Measurements from ENCODE around the gene AKAP13.
"Not testable (repeated sequence)": the region's sequence is repeated elsewhere in the genome, so short reads cannot be mapped to it uniquely, and the experiment has no call there.

AKAP13 gene

GRCh38 chr15:85380217-85380811 is at the start of gene AKAP13:
Gene AKAP13, plus strand, starts transcription at chr15:85380603. Its CDS starts 105,118 bp downstream, at chr15:85485721.
- in situ Hi-C loops (cut with MboI; ENCODE audit: low pct_unique_long_range_greater_than_20kb, low sequenced_read_pairs): no loop called here

DNA sequence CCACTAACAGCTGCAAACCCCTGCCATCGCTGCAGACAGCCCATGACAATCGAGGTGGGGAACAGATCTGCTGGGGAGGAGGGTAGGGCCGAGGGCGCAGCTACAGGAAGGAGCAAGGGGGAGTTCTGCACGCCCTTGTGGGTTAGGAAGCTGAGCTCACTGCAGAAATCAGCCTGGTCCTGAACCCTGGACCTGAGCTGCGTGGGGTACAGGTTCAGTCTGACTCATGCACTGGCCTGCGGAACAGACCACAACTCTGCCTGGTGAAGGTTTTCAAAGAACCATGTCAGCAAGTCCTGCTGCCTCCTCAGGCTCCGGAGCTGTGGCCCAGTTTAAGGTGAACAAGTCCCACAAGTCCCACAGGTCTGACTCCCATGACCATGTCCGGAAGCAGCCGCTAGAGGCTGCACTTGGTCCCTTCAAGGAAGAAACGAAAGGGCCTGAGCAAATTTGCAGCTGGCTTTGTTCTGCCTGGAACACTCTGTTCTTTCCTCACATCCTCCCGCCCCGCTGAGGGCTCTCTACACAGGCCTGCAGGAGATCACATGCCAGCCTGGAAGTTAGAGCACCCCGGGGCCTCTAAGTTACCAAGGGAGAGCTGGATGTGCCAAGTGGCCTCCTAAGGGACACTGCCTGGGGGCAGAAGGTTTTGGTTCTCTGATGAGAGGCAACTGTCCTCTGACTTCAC is 49.4 kb upstream of the AKAP13 start:
- peak; percentile 95 for DNase-seq
- in situ Hi-C loops (cut with MboI; ENCODE audit: low pct_unique_long_range_greater_than_20kb, low sequenced_read_pairs): no loop called here

More at GRCh38 chr15:85380217-85380811, at the start of gene AKAP13:
- DNase-seq: peak; percentile 98

DNA sequence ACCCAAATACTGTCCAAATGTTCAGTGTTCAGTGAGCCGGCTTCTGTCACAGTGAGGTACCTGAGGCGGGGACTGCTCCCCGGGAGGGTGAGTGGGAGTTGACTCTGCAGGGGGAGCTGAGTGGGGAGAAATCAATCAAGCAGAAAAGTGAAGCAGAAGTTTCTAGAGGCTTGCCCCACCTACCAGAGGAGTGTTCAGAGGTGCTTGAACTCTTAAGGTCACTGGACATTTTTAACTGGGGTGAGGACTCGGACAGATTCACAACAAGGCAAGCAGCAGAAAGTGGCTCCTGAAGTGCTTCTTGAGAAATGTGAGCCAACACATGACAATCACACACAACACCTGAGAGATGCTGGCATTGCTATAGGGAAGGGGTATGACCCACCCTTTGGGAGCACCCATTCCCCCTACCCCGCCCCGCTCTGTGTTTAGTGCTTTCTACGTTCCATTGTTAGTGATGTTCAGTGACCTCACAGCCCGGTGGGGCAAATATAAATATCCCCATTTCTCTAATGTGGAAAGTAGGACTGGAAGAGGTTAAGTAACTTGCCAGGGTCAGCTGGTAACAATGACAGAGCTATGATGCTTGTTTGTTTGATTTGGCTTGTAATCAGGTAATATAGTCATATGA is 48.6 kb upstream of the AKAP13 start:
- in situ Hi-C loops (cut with MboI; ENCODE audit: low pct_unique_long_range_greater_than_20kb, low sequenced_read_pairs): no loop called here

GRCh38 chr15:85333132-85333831 is 47.1 kb upstream of the AKAP13 start:
- DNase-seq: no peak
- in situ Hi-C loops (cut with MboI; ENCODE audit: low pct_unique_long_range_greater_than_20kb, low sequenced_read_pairs): no loop called here

More for the DNA sequence above, 48.6 kb upstream of the AKAP13 start:
- no peak for DNase-seq

GRCh38 chr15:85334241-85334640 is 46.2 kb upstream of the AKAP13 start:
- no peak for DNase-seq
- in situ Hi-C loops (cut with MboI; ENCODE audit: low pct_unique_long_range_greater_than_20kb, low sequenced_read_pairs): no loop called here

DNA sequence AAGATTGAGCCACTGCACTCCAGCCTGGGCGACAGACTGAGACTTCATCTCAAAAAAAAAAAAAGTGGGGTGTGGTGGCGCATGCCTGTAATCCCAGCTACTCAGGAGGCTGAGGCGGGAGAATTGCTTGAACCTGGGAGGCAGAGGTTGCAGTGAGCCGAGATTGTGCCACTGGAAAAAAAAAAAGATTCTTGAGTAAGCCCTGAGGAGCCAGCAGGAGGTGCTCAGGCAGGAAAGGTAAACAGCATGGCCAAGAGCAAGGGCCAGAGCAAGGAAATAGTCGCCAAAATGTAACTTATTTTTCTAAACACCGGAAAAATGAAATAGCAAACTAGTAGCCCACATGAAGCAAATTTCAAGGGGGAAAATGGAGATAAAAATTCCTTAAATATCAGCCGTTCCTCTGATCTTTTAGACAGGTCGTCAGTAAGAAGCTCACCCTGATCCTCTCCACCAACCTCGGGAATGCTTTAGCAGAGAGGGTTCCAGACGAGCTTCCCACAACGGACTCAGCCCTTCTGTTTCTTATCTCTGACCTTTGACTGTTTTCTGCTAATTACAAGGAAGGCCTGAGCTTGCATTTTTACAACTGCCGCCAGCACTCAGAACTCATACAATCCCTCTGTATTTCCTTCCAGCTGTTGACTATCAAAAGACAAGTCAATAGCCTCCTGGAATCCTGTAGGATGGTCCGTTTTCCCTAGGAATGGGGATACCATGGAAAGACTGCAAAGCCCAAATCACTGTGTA is 45.0 kb upstream of the AKAP13 start:
- DNase-seq: no peak
- in situ Hi-C loops (cut with MboI; ENCODE audit: low pct_unique_long_range_greater_than_20kb, low sequenced_read_pairs): no loop called here

- no peak for DNase-seq
- in situ Hi-C loops (cut with MboI; ENCODE audit: low pct_unique_long_range_greater_than_20kb, low sequenced_read_pairs): no loop called here
Observed at GRCh38 chr15:85336880-85337279, 43.5 kb upstream of the AKAP13 start.

DNA sequence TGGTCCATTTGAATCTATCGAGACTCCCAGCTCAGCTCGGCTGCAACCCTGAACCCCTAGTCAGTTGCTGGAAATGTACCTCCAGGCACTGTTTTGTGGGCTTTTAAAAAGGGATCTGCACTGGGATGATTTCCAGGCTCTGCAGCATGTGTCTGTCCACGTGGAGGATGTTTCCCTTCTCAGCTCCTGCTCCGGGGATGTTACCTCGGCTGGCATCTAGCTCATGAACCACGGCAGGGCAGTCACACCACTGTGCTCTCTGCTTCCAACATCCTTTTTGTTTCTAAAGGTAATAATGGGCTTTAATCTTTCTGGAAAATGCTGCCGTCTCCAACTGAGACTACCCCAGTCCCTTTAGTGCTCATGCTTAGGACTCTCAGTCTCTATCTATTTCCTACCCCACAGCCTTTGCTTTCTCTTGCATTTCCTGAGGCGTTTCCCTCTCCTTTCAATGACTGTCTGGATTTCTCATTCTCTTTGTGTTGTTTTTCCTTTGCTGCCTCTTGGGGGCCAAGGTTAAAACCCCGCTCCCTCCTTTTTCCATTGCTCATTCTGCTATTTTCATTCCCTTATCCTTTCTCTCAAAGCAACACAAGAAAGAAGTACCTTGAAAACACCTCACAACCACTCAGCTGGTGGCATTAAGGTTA is 42.9 kb upstream of the AKAP13 start:
- in situ Hi-C loops (cut with MboI; ENCODE audit: low pct_unique_long_range_greater_than_20kb, low sequenced_read_pairs): no loop called here
- no peak for DNase-seq

DNA sequence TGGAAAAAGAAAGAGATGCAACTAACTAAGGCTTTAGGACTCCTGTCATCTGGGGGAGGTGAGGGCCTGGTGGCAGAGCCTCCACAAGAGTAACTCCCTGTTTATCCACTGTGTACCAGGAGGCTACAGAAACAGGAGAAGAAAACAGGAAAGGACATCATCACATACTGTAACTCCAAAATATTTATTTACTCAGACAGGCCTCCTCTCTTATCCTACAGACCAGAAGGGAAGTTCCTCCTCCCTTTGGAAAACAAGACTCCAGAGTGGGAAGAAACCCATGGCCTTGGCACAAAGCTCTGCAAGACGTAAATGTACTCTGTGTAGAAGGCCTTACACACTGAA is 40.1 kb upstream of the AKAP13 start:
- in situ Hi-C loops (cut with MboI; ENCODE audit: low pct_unique_long_range_greater_than_20kb, low sequenced_read_pairs): no loop called here

GRCh38 chr15:85340852-85341251 is 39.6 kb upstream of the AKAP13 start:
- in situ Hi-C loops (cut with MboI; ENCODE audit: low pct_unique_long_range_greater_than_20kb, low sequenced_read_pairs): no loop called here
- DNase-seq: no peak

More for the DNA sequence above, 40.1 kb upstream of the AKAP13 start:
- no peak for DNase-seq

- DNase-seq; in situ Hi-C loops (cut with MboI; ENCODE audit: low pct_unique_long_range_greater_than_20kb, low sequenced_read_pairs): not testable (repeated sequence)
Observed at GRCh38 chr15:85342163-85342562, 38.2 kb upstream of the AKAP13 start.

GRCh38 chr15:85343443-85343842 is 37.0 kb upstream of the AKAP13 start:
- in situ Hi-C loops (cut with MboI; ENCODE audit: low pct_unique_long_range_greater_than_20kb, low sequenced_read_pairs): not testable (repeated sequence)

GRCh38 chr15:85344241-85344640 is 36.2 kb upstream of the AKAP13 start:
- DNase-seq; in situ Hi-C loops (cut with MboI; ENCODE audit: low pct_unique_long_range_greater_than_20kb, low sequenced_read_pairs): not testable (repeated sequence)

More at GRCh38 chr15:85343443-85343842, 37.0 kb upstream of the AKAP13 start:
- DNase-seq: not testable (repeated sequence)

DNA sequence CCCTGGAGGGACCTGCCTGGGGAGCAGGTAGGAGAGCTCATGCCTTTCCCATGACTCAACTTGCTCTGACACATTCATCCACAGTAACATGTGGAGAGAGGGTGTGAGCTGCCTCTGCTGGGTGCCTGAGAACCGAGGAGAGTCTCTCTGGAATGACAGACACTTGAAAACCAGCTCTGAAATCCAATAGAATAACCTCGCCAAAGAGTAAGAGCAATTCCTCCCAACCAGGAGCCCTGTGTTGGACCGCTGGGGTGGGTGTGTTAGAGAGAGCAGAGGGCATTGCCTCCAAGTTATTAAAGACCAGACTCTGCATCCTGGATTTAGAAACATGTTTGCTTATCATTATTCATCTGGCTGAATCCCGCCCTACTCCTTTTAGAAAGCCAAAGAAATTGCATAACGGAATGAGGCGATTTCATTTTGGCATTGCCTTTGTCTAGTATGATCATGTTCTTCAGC is 35.7 kb upstream of the AKAP13 start:
- DNase-seq; in situ Hi-C loops (cut with MboI; ENCODE audit: low pct_unique_long_range_greater_than_20kb, low sequenced_read_pairs): not testable (repeated sequence)

DNA sequence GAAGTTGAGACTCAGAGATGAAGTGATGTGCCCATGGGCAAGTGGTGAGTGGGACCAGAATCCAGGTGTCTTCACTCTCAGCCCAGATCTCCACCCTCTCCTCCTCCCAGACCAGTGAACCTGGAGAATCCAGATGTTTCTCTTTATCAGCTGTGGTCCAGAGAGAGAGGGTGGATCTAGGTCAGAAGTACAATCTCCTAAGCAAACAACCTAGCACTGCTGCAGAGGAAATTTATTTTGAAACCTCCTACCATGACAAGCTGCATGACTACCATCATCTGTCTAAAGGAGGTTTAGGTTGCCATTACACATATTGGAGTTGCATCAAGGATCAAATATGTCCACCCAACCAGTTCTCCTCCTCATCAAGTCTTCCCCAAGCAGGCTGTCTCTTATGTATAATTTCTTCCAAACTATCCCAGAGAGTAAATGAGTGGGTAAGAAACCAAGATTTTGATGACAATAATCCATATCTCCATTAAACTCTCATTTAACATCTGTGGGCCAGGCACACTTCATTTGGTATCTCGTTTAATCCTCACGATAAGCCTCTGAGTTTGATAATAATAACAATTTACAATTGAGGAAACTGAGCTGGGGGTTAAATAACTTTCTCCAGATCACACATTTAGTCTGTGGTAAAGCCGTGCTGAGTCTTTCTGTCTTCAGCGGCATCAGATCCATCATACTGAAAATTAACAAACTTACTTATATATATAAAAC is 35.0 kb upstream of the AKAP13 start:
- DNase-seq; in situ Hi-C loops (cut with MboI; ENCODE audit: low pct_unique_long_range_greater_than_20kb, low sequenced_read_pairs): not testable (repeated sequence)

- in situ Hi-C loops (cut with MboI; ENCODE audit: low pct_unique_long_range_greater_than_20kb, low sequenced_read_pairs); DNase-seq: not testable (repeated sequence)
Observed at GRCh38 chr15:85346462-85347084, 33.8 kb upstream of the AKAP13 start.

- in situ Hi-C loops (cut with MboI; ENCODE audit: low pct_unique_long_range_greater_than_20kb, low sequenced_read_pairs); DNase-seq: not testable (repeated sequence)
Observed at GRCh38 chr15:85347264-85348047, 32.9 kb upstream of the AKAP13 start.

Data from KBM-7 (cell line).